Stimulated activated CD4-positive, alpha-beta T cell treated with anti-CD3 and anti-CD28 coated beads, Interleukin-1b, Interleukin-23, amount 100 ng/mL, for 4 hours (primary cell): ENCODE data around the gene IL1R1.
"Not testable (repeated sequence)": the region's sequence is repeated elsewhere in the genome, so short reads cannot be mapped to it uniquely, and the experiment has no call there.

ENCODE experiments used
- DNase-seq, 2 donors: peaks; one replicate each; pipeline ENCODE4 v3.0.0-alpha.2; 2020; ENCODE audit warnings: low read depth in 2 of 2

Gene IL1R1

DNA sequence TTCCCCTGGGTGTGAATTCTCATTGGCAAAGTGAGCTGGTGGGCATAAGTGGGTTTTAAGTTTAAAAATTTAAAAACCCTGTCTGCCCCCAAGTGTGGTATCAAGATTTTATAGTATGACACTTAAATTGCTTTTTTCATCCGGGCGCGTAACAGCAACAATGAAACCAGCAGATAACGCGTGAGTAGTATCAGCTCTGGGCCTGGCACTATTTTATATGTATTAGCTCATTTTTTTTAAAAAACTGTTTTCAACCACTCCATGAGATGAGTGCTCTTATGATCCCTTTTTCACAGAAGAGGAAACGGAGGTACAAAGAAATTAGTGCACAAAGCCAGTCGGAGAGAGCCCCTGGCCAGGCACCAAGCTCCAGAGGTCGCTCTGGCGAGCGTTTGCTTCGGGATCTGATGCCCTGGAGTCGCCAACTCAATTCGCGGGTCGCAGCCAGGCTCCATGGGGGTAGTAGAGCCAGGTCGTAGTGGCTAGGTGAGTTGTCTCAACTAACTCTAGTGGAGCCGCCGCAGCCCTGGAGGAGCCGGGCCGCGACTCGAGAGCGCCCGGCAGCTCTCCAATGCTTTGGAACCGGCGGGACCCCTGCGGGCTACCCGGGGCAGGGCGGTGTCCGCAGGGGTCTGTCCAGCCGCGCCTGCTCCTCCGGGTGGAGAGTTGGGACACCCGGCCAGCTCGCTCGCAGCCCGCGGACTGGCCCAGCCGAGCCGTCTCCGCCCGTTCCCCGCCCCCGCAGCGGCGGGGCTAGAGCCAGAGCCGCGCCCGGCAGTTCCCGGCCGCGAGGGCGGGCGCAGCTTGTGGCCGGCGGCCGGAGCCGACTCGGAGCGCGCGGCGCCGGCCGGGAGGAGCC, at the start of gene IL1R1:
IL1R1 (plus strand) TSS at position 777 of the 859 bp plus-strand sequence. CDS start 14,979 bp downstream, outside the sequence.
- peak in 1 of 2 donors; percentile 26 for DNase-seq

DNA sequence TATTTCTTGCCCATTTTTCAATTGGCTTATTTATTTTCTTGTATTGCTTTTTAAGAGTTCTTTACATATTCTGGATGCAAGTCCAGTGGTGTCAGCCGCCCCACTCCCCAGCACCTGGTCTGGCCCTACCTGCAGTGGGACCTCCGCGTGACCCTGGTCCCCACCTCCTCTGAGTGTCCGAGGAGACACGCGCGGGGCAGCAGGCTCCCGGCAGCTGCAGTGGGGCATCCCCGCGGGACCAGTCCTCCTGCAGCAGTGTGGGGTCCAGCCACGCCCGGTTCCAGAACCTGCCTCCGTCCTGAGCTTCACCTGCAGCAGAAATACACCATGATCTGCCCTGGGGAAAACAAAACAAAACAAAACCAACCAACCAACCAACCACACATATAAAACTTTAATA, 48.9 kb upstream of the IL1R1 start:
- no peak for DNase-seq

DNA sequence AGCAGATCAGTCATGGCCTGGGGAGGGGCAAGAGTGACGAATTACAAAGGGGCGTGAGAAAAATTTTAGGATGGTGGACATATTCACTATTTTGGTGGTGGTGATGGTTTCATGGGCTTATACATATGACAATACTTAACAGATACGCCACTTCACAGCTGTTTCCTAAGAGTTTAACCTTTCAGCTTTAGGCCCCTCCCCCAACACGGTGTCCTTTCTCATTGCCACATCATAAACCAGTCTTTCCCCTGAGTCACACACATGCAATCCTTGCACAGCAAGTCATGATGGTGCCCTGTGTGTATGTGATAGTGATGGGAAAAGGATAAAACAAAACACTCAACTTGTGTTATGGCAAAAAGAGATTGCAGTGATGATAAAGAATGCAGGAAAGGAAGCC, 47.6 kb upstream of the IL1R1 start:
- DNase-seq: no peak

GRCh38 chr2:102096103-102096502, 46.4 kb upstream of the IL1R1 start:
- no peak for DNase-seq

- DNase-seq: no peak
Measured at GRCh38 chr2:102098756-102099155, 43.8 kb upstream of the IL1R1 start.

DNA sequence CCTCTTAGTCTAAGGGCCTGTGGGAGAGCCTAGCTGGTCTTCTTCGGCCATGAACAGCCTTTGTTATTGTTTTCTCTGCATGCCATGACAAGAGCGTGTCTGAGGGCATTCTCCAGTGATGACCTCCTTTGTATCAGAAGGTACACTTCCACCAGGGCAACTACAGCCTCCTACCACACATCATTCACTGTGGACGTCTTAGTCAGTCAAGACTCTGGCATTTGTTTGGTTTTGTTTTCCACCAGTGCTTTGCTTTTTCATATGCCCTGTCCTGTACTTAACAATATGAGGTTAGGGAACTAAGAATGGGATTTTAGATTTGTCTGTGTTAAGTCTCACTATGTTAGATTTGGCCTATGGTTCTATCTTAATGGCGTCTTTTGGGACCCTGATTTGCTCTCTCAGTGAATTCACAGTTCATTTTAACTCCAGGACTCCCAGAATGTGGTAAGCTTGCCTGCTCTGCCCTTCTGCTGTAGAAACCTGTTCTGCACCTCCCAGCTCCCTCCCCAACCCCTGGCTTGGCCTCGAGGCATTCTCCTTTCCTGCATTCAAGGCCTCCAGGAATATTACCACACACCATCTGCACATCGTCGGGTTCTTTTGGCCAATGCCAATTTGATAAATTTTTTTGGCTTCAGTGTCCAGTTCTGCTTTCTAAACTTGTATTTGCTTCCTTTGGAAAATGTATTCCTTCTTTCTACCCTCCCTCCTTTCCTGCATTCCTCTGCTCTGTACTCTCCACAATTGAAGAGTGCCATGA, 42.8 kb upstream of the IL1R1 start:
- no peak for DNase-seq

DNA sequence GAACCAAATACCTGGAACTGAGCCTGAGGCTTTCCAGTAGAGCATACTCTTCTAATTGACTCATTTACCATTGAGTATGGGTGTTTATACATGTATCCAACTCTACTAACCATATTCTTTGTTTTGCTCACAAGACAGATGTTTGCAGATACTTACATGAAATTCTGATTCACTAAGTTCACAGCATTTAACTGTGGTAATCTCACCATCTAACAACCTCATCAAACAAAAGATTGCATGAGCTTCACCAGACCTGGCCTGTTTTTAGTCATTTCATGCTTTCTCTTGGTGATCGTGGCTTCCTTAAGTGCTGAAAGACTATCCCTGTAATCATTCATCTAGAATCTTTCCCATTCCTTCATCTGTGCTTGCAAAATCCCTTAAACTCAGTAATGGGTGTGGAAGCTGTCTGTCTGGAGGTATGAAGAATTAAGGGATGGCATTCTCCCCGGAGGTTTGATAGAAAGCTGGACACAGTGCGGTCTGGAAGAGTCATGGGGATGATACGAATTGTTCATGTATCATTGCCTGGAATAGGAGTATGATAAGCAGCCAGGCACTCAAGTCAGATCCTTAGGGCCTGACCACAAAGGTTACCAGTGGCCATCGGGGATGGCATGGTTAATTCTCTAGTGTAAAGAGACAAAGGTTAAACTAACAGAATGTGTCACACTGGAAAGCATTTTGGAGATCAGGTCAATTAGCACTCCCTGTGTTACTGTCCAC, 42.0 kb upstream of the IL1R1 start:
- no peak for DNase-seq

DNA sequence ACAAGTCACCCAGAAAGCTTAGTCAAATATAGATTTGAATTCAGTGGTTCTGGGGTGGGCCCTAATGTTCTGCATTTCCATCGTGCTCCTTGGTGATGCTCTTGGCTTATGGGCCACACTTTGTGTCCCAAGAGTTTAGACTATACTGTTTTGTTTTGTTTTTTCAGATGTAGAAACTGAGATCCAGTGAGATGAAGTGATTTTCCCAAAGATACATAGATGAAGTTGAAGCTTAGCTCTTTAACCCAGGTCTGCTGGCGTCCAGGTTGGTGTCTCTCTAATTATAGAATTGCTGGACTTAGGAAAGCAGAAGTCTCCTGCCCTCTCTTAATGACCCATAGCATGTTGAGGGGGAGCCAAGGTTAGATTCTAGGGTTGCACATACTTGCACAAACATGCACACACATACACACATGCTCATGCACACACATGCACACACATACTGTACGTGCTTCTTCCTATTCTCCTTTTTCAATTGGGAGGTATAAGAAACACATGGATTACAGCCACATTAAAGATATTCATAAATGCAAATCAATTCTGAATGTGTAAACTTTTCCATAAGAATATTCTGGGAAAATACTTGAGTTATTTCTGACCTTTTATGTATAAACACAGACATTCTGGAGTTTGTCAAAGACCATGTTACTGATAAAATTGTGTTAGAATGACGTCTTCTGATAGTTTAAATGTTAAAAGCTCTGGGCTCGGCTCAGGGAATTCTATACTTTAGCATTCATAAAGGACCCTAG, 41.3 kb upstream of the IL1R1 start:
- no peak for DNase-seq

- no peak for DNase-seq
Measured at GRCh38 chr2:102101849-102102635, 40.5 kb upstream of the IL1R1 start.

DNA sequence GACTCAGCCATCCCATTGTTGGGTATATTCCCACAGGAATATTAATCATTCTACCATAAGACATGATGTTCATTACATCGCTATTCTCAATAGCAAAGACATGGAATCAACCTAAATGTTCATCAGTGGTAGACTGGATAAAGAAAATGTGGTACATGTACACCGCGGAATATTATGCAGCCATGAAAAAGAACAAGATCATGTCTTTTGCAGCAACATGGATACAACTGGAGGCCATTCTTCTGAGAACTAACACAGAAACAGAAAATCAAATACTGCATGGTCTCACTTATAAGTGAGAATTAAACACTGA, 40.0 kb upstream of the IL1R1 start:
- DNase-seq: not testable (repeated sequence)

GRCh38 chr2:102103284-102103683, 39.3 kb upstream of the IL1R1 start:
- DNase-seq: no peak

- DNase-seq: peak; percentile 37 to 57
Measured at GRCh38 chr2:102103992-102104871, 38.3 kb upstream of the IL1R1 start.

GRCh38 chr2:102106133-102106556, 36.4 kb upstream of the IL1R1 start:
- no peak for DNase-seq

GRCh38 chr2:102106813-102107740, 35.5 kb upstream of the IL1R1 start:
- not testable (repeated sequence) for DNase-seq

GRCh38 chr2:102107741-102108070, 34.8 kb upstream of the IL1R1 start:
- no peak for DNase-seq

DNA sequence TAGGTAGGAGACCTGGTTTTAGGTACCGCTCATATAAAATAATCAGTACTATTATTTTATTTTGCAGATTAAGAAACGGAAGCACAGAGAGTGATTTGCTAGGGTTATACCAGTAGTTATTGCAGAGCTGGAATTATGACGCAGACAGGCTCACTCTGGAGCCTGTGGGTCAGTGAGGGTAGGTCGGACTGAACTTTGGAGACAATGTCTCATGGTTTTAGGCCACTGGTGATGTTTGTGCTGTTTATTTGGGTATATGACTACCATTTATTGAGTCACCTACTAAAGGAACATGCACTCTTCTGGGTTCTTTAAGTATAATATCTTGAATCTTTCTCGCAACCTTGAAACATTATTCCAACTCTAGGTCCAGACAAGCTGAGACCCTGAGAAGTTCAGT, 33.5 kb upstream of the IL1R1 start:
- DNase-seq: no peak

- no peak for DNase-seq
Measured at GRCh38 chr2:102110171-102110570, 32.4 kb upstream of the IL1R1 start.

DNA sequence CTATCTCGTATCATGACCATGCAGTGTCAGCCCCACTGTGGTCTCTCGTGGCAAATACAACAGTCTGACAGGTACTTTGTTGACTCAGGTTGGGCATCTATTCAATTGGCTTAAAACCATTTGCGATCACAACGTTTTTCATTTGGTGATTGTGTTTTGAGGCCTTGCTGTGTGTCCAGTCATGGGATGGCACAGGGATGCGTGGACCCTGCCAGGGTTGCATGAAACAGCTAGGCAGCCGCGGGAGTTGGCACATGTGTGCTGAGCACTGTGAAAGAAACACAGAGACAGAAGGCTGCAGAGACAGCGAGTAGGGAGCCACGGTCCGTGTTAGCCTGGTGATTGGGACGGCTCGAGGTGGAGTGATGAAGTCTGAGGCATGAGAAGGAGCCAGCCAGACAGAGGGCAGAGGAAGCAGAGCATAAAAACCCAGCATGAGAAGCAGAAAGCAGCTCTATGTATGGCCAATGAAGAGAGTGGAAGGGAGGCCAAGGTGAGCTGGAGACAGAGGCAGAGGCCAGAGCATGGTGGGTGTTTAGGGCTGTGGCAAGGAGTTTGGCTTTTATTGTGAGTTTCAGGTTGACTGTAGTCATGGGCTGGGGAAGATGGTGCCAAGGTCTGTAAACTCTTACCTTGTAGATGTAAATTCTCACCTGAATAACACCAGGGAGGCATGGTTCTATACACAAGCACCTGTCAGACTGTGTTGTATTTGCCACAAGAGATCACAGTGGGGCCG, 31.8 kb upstream of the IL1R1 start:
- no peak for DNase-seq
